C4-2B (cell line): Measurements from ENCODE around the gene SLC39A11.
A peak's percentile ranks its signal among the peaks of the same experiment; 100 is the strongest.
"Not testable (repeated sequence)": the region's sequence is repeated elsewhere in the genome, so short reads cannot be mapped to it uniquely, and the experiment has no call there.

Experiments
- H3K27ac ChIP-seq: fragments of 450-650 bp; 2 replicates; pipeline ENCODE4 v1.5.1; 2017
- CTCF ChIP-seq: fragments of 450-650 bp; conservative IDR thresholded peaks from 2 replicates; pipeline ENCODE4 v1.5.1; 2017; ENCODE audit warnings: mild to moderate bottlenecking
- ZFX ChIP-seq: fragments of 450-650 bp; IDR thresholded peaks from 2 replicates; pipeline ENCODE4 v1.6.1; 2017

The SLC39A11 gene

GRCh38 chr17:72648702-72649101, 443.8 kb downstream of the SLC39A11 start:
- no peak overlapping the region for H3K27ac ChIP-seq
- no peak for TF ChIP-seq CTCF
- TF ChIP-seq ZFX: no peak

- TF ChIP-seq CTCF: no peak
- no peak for TF ChIP-seq ZFX
- no peak overlapping the region for H3K27ac ChIP-seq
Observed at GRCh38 chr17:72646176-72646575, 446.3 kb downstream of the SLC39A11 start.

GRCh38 chr17:72644492-72644891, 448.0 kb downstream of the SLC39A11 start:
- H3K27ac ChIP-seq: no peak overlapping the region
- TF ChIP-seq CTCF (no peak), ZFX (no peak)

GRCh38 chr17:72643575-72644216, 448.8 kb downstream of the SLC39A11 start:
- no peak overlapping the region for H3K27ac ChIP-seq
- no peak for TF ChIP-seq ZFX

GRCh38 chr17:72642720-72643119, 449.8 kb downstream of the SLC39A11 start:
- no peak overlapping the region for H3K27ac ChIP-seq
- no peak for TF ChIP-seq CTCF
- no peak for TF ChIP-seq ZFX

- TF ChIP-seq ZFX (no peak), CTCF (no peak)
- H3K27ac ChIP-seq: peak overlapping the region; percentile 45
Observed at GRCh38 chr17:72640415-72641165, 451.9 kb downstream of the SLC39A11 start.

- no peak for TF ChIP-seq ZFX
- TF ChIP-seq CTCF: no peak
- H3K27ac ChIP-seq: peak overlapping the region; percentile 45
Observed at GRCh38 chr17:72639711-72640110, 452.8 kb downstream of the SLC39A11 start.

- H3K27ac ChIP-seq: not testable (repeated sequence)
Observed at GRCh38 chr17:72638932-72639331, 453.6 kb downstream of the SLC39A11 start.
